Measurements from ENCODE around the gene PARD3. TPM values are rescaled to one million over a fixed set of nuclear protein-coding genes. Genes with fewer than 3 reads are reported as not detected.

Gene PARD3
- total RNA-seq, 4 donors from 2014 or later, result 115 to 226 (median 141) TPM

GRCh38 chr10:34256216-34256615 lies 558.9 kb downstream of the PARD3 start:
- no peaks in the 10 kb centered on the region for H3K27me3 ChIP-seq
- H3K4me1 ChIP-seq, result peaks cover 10% of the 10 kb centered on the region
- no peak for DNase-seq (ENCODE audit: low spot score in 2 of 2)
- H3K9me3 ChIP-seq, result no peaks in the 10 kb centered on the region
- no peak overlapping the region for H3K4me3 ChIP-seq
- H3K27ac ChIP-seq, result no peak overlapping the region
- H3K36me3 ChIP-seq, result no peaks in the 10 kb centered on the region
- 93% methylated on average over 4 of the region's 4 CpGs for WGBS
- TF ChIP-seq EP300 (IDR thresholded peaks at IDR 0.05) (no peak), POLR2A (IDR thresholded peaks at IDR 0.05) (no peak), CTCF (IDR thresholded peaks at IDR 0.05) (no peak), POLR2AphosphoS5 (IDR thresholded peaks at IDR 0.05) (no peak)

DNA sequence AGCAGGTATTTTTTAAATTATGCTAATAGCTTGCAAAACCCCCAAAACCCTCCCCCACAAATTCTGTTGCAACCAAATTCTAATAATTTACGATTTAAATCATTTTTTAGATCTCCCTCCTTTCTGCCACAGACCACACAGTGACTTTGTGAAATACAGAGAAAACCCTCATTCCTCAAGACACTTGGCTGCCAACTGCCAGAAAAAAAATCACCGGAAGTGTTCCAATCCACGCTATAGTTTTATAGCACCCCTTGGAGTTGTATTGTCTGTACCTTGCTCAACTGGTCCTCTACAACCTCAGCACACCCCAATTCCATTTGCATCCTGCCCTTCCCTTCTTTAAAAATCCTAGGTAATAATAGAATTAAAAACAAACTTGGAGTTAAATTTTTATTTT lies 560.1 kb downstream of the PARD3 start:
- TF ChIP-seq EP300 (IDR thresholded peaks at IDR 0.05) (no peak), POLR2AphosphoS5 (IDR thresholded peaks at IDR 0.05) (no peak), CTCF (IDR thresholded peaks at IDR 0.05) (no peak), POLR2A (IDR thresholded peaks at IDR 0.05) (no peak)
- DNase-seq (ENCODE audit: low spot score in 2 of 2), result no peak
- Histone ChIP-seq H3K36me3 (no peaks in the 10 kb centered on the region), H3K27ac (no peak overlapping the region), H3K9me3 (no peaks in the 10 kb centered on the region), H3K4me3 (no peak overlapping the region), H3K27me3 (no peaks in the 10 kb centered on the region), H3K4me1 (peaks cover 10% of the 10 kb centered on the region)
- 48% methylated on average over 3 of the region's 3 CpGs for WGBS

GRCh38 chr10:34254596-34254995 lies 560.5 kb downstream of the PARD3 start:
- DNase-seq (ENCODE audit: low spot score in 2 of 2), result no peak
- H3K4me1 ChIP-seq, result peaks cover 10% of the 10 kb centered on the region
- no peaks in the 10 kb centered on the region for H3K36me3 ChIP-seq
- no peaks in the 10 kb centered on the region for H3K9me3 ChIP-seq
- no peaks in the 10 kb centered on the region for H3K27me3 ChIP-seq
- no peak overlapping the region for H3K4me3 ChIP-seq
- no peak overlapping the region for H3K27ac ChIP-seq
- TF ChIP-seq POLR2A (IDR thresholded peaks at IDR 0.05) (no peak), CTCF (IDR thresholded peaks at IDR 0.05) (no peak), POLR2AphosphoS5 (IDR thresholded peaks at IDR 0.05) (no peak), EP300 (IDR thresholded peaks at IDR 0.05) (no peak)

DNA sequence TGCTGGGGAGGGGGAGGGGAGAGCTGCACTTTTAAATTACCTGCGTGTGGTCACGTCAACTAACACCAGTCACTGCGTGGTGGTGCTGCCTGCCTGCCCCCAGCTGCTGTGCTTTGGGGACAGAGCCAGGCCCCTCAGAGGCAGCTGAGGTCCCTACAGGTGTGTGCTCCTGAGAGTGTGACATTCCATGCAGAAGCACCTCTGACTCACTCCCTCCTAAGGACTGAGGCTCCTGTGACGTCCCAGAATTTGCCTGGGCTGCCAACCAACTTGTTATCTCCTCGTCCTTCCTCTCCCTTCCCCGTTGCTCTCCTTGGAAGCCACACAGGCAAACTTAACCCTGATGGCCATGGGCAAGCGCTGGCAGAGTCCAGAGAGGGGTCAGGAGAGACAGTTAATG lies 563.0 kb downstream of the PARD3 start:
- Histone ChIP-seq H3K36me3 (no peaks in the 10 kb centered on the region), H3K4me3 (no peak overlapping the region), H3K9me3 (no peaks in the 10 kb centered on the region), H3K4me1 (peaks cover 10% of the 10 kb centered on the region), H3K27me3 (no peaks in the 10 kb centered on the region), H3K27ac (no peak overlapping the region)
- no peak for DNase-seq (ENCODE audit: low spot score in 2 of 2)
- TF ChIP-seq EP300 (IDR thresholded peaks at IDR 0.05) (no peak), POLR2AphosphoS5 (IDR thresholded peaks at IDR 0.05) (no peak), CTCF (IDR thresholded peaks at IDR 0.05) (no peak), POLR2A (IDR thresholded peaks at IDR 0.05) (no peak)
- 69% methylated on average over 7 of the region's 7 CpGs for WGBS

DNA sequence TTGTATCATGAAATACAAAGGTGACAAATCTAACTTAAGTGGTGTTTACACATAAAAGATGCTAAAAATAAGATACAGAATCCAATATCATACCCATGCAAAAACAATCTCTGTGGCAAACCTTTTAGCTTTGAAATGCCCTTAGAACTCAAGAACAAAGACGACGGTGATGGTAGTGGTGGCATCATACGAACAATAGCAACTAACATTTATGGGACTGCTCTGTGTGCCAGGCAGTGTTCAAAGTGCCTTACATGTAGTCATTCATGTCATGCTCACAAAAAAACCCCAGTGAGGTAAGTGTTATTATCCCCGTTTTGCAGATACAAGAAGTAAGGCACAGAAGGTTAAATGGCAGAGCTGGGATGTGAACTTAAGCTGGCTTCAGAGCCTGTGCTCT lies 563.9 kb downstream of the PARD3 start:
- no peak for DNase-seq (ENCODE audit: low spot score in 2 of 2)
- no peaks in the 10 kb centered on the region for H3K27me3 ChIP-seq
- H3K36me3 ChIP-seq, result no peaks in the 10 kb centered on the region
- no peak for TF ChIP-seq POLR2A (IDR thresholded peaks at IDR 0.05)
- no peak for TF ChIP-seq CTCF (IDR thresholded peaks at IDR 0.05)
- no peak for TF ChIP-seq POLR2AphosphoS5 (IDR thresholded peaks at IDR 0.05)
- TF ChIP-seq EP300 (IDR thresholded peaks at IDR 0.05), result no peak
- WGBS, result 91% methylated on average over 4 of the region's 4 CpGs
- H3K27ac ChIP-seq, result no peak overlapping the region
- H3K4me3 ChIP-seq, result no peak overlapping the region
- H3K9me3 ChIP-seq, result no peaks in the 10 kb centered on the region
- peaks cover 10% of the 10 kb centered on the region for H3K4me1 ChIP-seq
